GM12874 (cell line): ENCODE measurements around the gene MAP3K2.

ENCODE experiments used
- TF ChIP-seq, protein P1 (sequence below): IDR thresholded peaks from 2 replicates; pipeline ENCODE4 v1.5.1; 2011; ENCODE audit warnings: low read depth, mild to moderate bottlenecking, control low read depth, low read length, moderate library complexity; ENCODE audit not compliant: insufficient read depth

MAP3K2 gene

DNA sequence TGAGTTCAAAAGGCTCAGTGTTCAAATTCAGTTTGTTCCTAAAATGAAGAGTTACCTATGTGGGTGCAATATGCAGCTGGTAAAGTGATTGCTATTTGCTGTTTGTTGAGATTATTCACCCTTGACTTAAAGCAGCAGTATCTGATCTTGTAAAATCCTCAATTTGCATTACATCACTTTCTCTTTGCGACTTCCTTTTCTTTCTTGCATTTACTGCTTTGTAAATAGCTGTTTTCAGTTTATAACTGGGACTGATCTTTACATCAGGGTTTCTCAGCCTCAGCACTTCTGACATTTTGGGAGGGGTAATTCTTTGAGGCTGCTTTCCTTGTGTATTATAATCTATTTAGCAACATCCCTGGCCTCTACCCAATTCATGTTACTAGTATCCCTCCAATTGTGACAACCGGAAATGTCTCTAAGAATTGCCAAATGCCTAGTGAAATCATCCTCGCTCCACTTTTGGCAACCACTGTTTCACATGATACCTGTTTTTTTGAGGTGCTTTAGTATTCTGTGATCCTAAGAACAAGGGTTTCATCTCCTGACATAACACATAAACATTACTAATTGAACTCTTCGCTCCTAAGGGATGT lies 81.7 kb downstream of the MAP3K2 start:
- TF ChIP-seq, protein P1, sequence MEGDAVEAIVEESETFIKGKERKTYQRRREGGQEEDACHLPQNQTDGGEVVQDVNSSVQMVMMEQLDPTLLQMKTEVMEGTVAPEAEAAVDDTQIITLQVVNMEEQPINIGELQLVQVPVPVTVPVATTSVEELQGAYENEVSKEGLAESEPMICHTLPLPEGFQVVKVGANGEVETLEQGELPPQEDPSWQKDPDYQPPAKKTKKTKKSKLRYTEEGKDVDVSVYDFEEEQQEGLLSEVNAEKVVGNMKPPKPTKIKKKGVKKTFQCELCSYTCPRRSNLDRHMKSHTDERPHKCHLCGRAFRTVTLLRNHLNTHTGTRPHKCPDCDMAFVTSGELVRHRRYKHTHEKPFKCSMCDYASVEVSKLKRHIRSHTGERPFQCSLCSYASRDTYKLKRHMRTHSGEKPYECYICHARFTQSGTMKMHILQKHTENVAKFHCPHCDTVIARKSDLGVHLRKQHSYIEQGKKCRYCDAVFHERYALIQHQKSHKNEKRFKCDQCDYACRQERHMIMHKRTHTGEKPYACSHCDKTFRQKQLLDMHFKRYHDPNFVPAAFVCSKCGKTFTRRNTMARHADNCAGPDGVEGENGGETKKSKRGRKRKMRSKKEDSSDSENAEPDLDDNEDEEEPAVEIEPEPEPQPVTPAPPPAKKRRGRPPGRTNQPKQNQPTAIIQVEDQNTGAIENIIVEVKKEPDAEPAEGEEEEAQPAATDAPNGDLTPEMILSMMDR: no peak

DNA sequence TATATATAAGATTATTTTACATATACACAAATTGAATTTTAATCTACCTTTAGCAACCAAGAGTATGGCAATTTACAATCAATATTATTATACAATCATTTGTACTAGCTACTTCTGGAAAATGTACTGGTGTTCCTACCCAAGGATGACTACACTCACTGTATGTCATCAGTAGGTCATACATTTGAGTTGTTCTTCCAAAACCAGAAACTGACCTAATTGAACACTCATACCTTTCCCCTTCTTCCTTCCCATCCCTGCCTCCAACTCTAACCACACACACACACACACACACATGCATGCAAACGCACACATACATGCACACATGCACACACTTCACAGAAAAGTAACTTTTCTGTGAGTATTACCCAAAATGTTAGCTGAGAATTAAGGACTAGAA lies 85.6 kb downstream of the MAP3K2 start:
- TF ChIP-seq, protein P1: no peak

DNA sequence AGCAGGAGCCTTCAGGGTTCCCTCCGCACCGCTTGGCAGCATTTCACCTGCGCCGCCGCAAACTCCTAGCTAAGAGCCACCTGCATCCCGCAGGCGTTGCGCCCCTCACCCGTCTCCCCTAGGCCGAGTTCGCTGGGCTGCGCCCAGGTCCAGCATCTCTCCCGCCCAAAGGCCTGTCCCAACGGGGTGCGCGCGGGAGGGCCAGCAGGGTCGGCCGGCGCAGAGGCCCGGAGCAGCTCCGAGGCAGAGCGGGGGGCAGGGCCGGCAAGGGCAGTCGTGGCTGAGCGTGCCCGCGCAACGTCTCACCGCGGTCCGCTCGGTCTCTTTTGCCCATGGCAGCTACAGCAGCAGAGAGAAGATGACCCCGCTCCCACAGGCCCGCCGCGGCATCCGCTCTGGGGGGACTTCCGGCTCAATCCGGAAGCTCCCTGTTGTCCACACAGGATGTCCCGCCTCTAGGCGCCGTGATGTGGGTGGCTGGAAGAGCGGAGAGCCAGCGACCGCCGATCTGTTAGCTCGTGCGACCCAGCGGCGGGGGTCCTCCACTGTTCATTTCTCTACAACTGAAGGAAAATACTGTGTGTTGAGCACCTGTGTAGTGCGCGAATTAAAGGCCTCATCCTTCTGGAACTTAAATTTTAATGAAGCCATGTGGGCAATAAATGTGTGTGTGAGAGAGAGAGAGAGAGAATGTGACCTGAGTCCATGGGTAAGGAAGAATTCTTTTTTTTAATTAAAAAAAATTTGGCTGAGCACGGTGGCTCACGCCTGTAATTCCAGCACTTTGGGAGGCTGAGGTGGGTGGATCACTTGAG lies 93.8 kb downstream of the MAP3K2 start, which contains the start of gene ERCC3:
TSS of gene ERCC3 (minus strand) at position 397 of the 815 bp plus-strand sequence. CDS start at position 334, 63 bp downstream.
- TF ChIP-seq, protein P1: no peak

DNA sequence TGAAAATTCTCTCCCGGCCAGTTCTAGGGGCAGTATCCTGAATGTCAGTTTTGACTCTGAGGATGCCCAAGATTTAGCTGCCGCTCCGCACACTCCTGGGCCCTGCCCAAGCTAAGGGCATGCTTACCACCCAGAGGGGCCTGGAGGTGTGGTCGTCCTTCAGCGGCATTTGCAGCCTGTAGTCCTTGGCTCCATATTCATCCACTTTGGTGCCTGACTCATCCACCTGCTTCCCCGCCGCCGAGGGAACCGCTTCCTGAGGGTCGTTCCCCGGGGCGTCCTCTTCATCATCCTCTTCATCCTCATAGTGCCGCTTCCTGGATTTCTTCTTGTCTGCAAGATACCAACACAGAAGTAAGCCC lies 94.4 kb downstream of the MAP3K2 start:
- TF ChIP-seq, protein P1: no peak

DNA sequence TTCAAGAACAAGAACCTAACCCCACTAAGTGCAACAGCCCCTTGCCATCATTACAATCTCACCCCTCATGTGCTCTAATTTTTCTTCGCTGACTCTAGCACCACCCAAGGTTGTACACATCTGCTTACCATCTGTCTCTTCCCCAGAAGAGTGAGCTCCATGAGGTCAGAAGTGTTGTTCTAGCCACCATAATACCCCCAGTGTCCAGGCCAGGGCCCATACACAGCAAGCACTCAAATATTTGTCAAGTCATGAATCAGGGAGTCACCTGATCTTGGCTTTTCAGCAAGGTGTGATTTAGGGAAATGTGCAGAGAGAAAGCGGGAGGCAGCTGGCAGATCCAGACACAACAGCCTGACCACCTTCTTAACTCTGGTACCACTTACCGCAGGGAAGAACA lies 99.5 kb downstream of the MAP3K2 start:
- TF ChIP-seq, protein P1: no peak

DNA sequence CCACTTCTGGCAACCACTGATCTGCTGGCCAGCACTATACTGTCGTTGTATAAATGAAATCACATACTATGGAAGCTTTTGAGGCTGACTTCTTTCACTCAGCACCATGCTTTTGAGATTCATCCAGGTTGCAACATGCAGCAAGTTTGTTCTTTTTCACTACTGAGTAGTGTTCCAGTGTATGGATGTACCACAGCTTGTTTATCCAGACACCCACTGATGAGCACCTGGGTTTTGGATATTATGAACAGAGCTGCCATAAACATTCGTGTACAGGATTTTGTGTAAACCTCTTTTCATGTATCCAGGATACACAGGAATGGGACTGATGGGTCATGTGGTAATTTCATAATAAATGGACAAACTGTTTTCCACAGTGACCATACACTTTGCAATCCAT lies 104.5 kb downstream of the MAP3K2 start:
- TF ChIP-seq, protein P1: no peak

DNA sequence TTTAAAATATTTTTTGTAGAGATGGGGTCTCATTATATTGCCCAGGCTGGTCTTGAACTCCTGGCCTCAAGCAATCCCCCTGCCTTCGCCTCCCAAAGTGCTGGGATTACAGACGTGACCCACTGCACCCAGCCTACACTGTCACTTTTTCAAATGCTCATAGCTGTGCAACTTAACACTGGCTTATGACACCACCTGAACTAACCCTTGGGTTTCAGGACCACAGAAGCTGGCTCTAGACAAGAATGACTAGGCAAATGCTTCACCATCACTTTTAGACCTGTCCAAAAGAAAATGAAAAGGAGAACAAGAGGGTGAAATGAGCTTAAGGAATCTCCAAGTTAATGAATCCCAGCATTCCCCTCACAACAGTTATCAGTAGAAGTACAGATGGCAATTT lies 107.1 kb downstream of the MAP3K2 start:
- TF ChIP-seq, protein P1: no peak
